Right lobe of liver (tissue), 6 donors: ENCODE measurements around the gene PLS1. TPM values are rescaled to one million over a fixed set of nuclear protein-coding genes. Genes with fewer than 3 reads are reported as not detected.

ENCODE experiments used
- ATAC-seq, 4 donors: fragments of 200-7000 bp; cut with Tn5 transposase; one replicate each; pipeline ENCODE4 v1.9.1; 2020; ENCODE audit warnings: mild to moderate bottlenecking in 4 of 4, moderate library complexity in 4 of 4
- DNase-seq, 3 donors: peaks; one replicate each; pipeline ENCODE4 v3.0.0-alpha.2; 2020
- H3K27ac ChIP-seq, 3 donors: fragments of 200-600 bp; one replicate each; pipeline ENCODE4 v1.8.0; 2022
- H3K27me3 ChIP-seq, 2 donors: fragments of 200-600 bp; one replicate each; pipeline ENCODE4 v1.8.0; 2022
- H3K36me3 ChIP-seq, 4 donors: fragments of 200-600 bp; sonication (generic) in 1 of 4; one replicate each; pipeline versions ENCODE4 v1.5.1 to v1.8.0; 2017 to 2022; ENCODE audit warnings: control low read depth in 1 of 4
- H3K4me1 ChIP-seq, 4 donors: fragments of 200-600 bp; sonication (generic) in 1 of 4; one replicate each; pipeline versions ENCODE4 v1.5.1 to v1.8.0; 2017 to 2022; ENCODE audit warnings: control low read depth in 1 of 4
- H3K4me3 ChIP-seq, 3 donors: fragments of 200-600 bp; one replicate each; pipeline ENCODE4 v1.8.0; 2022
- H3K9me3 ChIP-seq, 4 donors: fragments of 200-600 bp; sonication (generic) in 1 of 4; one replicate each; pipeline versions ENCODE4 v1.5.1 to v1.8.0; 2017 to 2022; ENCODE audit warnings: control low read depth in 1 of 4
- POLR2A ChIP-seq: fragments of 450-650 bp; IDR thresholded peaks from one replicate; pipeline ENCODE4 v1.6.1; 2017; ENCODE audit warnings: antibody characterized with exemption, mild to moderate bottlenecking
- WGBS: methylation state at CpG from one replicate; pipeline ENCODE4 v1.1.6; 2018; ENCODE audit warnings: low coverage, low lambda C conversion rate; ENCODE audit not compliant: insufficient coverage; ENCODE audit errors: missing lambda C conversion rate; 5-methylcytosine and 5-hydroxymethylcytosine counted together
- intact Hi-C, 2 donors: fragments of 100-400 bp; cut with DNase I; formaldehyde crosslinking; loops; one replicate each; pipeline versions ENCODE4 v1.11.2 to v1.14.1; 2022
- total RNA-seq, 6 experiments: library from RNA; depleted of rRNA in 2 of 6; stranded (reverse); fragments of >200 nt in 2 of 6; fragmentation: NEBNext Ultra II Directional in 3 of 6; extraction: Animal tissue kit (Norgen Biotek cat#: 25700) in 3 of 6; gene quantifications; one replicate each; pipeline versions ENCODE4 v1.1.0 to v1.2.4, GENCODE V29; 2016 to 2023
- TF ChIP-seq, protein P1 (sequence below), 4 donors: fragments of 200-600 bp in 3 of 4; fragments of 450-650 bp in 1 of 4; IDR thresholded peaks; one replicate each; pipeline versions ENCODE4 v1.5.1 to v1.8.0; 2016 to 2022; ENCODE audit warnings: antibody characterized with exemption in 4 of 4, mild to moderate bottlenecking in 2 of 4
- donor health status: DM: no; HTN: yes; CAD: no.
- donor health status: DM: no; HTN: no; CAD: no.
- donor health status: DM: no; HTN: no; CAD: no.
- donor health status: DM: no; HTN: yes; CAD: no.
- donor health status: DM: no; HTN: yes; CAD: no.

PLS1 gene
- total RNA-seq, 6 experiments from 2014 or later, result 13.0 to 30.5 (median 18.2) TPM

DNA sequence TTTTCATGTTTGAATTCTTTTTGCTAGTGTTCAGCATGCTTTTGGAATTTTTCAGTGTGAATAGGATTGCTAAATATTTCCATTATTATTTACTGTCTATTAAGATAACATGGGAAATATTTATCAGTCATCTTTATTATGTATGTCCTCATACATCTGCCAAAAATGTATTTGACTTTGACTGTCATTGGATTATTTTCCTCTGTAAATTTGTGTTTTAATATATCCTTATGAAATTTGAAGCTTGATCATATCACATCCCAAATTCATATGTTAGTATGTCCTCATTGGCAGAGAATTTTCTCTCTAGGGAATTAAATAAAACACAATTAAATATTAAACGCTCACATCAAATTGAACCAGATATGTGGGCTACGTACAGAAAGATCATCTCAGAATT, 95.3 kb downstream of the PLS1 start:
- intact Hi-C loops, result no loop called here

GRCh38 chr3:142693136-142693853, 97.1 kb downstream of the PLS1 start:
- no peak overlapping the region for H3K27ac ChIP-seq
- intact Hi-C loops, result no loop called here
- no peaks in the 10 kb centered on the region for H3K36me3 ChIP-seq
- H3K4me1 ChIP-seq, result no peaks in the 10 kb centered on the region
- ATAC-seq (no peak), DNase-seq (no peak)
- no peak for TF ChIP-seq POLR2A
- TF ChIP-seq, protein P1, sequence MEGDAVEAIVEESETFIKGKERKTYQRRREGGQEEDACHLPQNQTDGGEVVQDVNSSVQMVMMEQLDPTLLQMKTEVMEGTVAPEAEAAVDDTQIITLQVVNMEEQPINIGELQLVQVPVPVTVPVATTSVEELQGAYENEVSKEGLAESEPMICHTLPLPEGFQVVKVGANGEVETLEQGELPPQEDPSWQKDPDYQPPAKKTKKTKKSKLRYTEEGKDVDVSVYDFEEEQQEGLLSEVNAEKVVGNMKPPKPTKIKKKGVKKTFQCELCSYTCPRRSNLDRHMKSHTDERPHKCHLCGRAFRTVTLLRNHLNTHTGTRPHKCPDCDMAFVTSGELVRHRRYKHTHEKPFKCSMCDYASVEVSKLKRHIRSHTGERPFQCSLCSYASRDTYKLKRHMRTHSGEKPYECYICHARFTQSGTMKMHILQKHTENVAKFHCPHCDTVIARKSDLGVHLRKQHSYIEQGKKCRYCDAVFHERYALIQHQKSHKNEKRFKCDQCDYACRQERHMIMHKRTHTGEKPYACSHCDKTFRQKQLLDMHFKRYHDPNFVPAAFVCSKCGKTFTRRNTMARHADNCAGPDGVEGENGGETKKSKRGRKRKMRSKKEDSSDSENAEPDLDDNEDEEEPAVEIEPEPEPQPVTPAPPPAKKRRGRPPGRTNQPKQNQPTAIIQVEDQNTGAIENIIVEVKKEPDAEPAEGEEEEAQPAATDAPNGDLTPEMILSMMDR (IDR thresholded peaks at IDR 0.05), result no peak
- H3K4me3 ChIP-seq, result no peak overlapping the region
- no peaks in the 10 kb centered on the region for H3K27me3 ChIP-seq
- no peaks in the 10 kb centered on the region for H3K9me3 ChIP-seq
- WGBS, result 82% methylated on average over 6 of the region's 7 CpGs

More for the DNA sequence above, 95.3 kb downstream of the PLS1 start:
- Histone ChIP-seq H3K4me1 (no peaks in the 10 kb centered on the region), H3K27me3 (no peaks in the 10 kb centered on the region), H3K27ac (no peak overlapping the region), H3K4me3 (no peak overlapping the region), H3K36me3 (no peaks in the 10 kb centered on the region), H3K9me3 (no peaks in the 10 kb centered on the region)
- WGBS, result 81% methylated on average over 2 of the region's 2 CpGs
- TF ChIP-seq POLR2A, result no peak
- DNase-seq (no peak), ATAC-seq (no peak)

DNA sequence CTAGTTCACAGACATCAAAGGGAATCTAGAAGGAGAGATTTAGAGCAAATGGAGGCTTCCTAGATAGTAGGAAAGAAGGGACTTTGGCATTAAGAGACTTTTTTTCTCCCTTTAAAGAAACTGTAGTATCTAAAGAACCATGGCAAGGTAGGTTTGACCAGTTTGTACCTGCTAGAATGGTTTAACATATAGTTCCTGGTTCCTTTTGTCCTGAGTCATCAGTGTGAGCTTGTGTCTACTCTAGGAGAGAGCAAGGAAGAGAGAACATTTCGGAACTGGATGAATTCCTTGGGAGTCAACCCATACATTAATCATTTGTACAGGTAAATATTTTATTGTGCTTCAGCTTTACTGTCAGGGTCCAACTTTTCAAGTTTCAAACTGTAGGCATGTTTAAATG, 98.0 kb downstream of the PLS1 start:
- no peaks in the 10 kb centered on the region for H3K27me3 ChIP-seq
- H3K9me3 ChIP-seq, result no peaks in the 10 kb centered on the region
- no peak overlapping the region for H3K27ac ChIP-seq
- 82% methylated on average over 1 of the region's 1 CpG for WGBS
- no peak overlapping the region for H3K4me3 ChIP-seq
- no peaks in the 10 kb centered on the region for H3K36me3 ChIP-seq
- TF ChIP-seq POLR2A, result no peak
- TF ChIP-seq, protein P1 (IDR thresholded peaks at IDR 0.05), result no peak
- ATAC-seq, result no peak
- H3K4me1 ChIP-seq, result no peaks in the 10 kb centered on the region
- DNase-seq, result no peak
- intact Hi-C loops, result no loop called here

DNA sequence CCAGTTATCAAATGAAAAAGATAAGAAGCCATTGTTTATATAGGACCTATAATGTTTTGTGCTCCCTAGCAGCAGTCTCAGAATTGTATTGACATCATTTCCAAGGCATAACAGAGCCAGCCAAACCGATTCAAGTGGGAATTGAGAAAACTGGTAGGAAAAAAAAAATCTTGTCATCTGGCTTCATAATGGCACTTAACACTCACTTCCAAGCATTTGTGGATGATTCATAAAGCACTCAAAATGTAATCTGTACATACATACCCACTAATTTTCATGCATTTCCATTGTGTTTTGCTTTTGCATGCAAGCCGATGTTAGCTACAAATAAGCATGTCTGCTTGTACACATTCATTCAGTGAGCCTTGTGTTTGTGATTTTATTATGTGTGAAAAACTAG, 109.0 kb downstream of the PLS1 start:
- TF ChIP-seq POLR2A, result no peak
- TF ChIP-seq, protein P1 (IDR thresholded peaks at IDR 0.05), result no peak
- ATAC-seq, result no peak
- intact Hi-C loops, result no loop called here
- Histone ChIP-seq H3K27ac (no peak overlapping the region), H3K4me1 (no peaks in the 10 kb centered on the region), H3K9me3 (no peaks in the 10 kb centered on the region), H3K4me3 (no peak overlapping the region), H3K36me3 (no peaks in the 10 kb centered on the region), H3K27me3 (no peaks in the 10 kb centered on the region)
- WGBS, result 75% methylated on average over 2 of the region's 2 CpGs
- no peak for DNase-seq

DNA sequence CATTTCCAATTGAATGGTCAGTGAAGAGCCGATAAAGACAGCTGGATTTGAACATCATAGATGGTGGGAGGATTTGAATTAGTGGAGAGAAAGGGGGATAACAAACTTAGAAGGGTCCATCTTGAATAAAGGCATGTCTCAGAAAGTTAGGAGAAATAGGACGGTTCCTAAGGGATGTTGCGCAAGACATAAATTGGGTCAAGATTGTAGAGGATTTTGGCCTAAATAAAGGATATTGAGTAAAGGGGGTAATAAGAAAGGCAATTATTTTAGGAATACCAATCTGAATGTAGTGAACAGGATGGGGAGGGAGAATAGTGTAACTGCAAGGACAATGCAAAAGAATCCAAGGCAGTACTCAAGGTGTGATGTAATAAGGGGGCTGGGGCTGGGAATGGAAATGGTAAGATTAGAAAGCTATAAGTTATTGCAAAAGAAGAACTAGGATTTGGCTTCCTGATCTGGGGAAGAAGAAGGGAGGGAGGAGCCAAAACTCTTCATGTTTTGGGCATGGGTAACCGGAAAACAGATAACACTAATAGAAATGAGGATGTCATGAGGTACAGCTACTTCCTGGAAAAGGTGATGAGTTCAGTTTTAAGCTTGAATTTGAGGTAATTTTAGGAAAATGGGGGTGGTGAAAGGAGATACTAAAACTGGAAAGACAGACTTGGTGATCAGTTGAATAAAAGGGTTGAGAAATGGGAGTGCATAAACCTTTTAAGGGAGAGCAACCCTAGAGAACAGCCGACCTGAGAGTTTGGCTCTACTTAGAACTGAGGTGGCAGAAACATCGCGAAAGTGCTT, 110.3 kb downstream of the PLS1 start:
- intact Hi-C loops, result no loop called here
- no peak for DNase-seq
- no peak for TF ChIP-seq POLR2A
- TF ChIP-seq, protein P1 (IDR thresholded peaks at IDR 0.05), result no peak
- Histone ChIP-seq H3K27me3 (no peaks in the 10 kb centered on the region), H3K4me1 (no peaks in the 10 kb centered on the region), H3K4me3 (no peak overlapping the region), H3K36me3 (no peaks in the 10 kb centered on the region), H3K27ac (no peak overlapping the region), H3K9me3 (no peaks in the 10 kb centered on the region)
- ATAC-seq, result no peak
- WGBS, result 85% methylated on average over 7 of the region's 7 CpGs
